BLaER1 treated with 17β-estradiol and CSF1 and Interleukin-3, amounts not matched to agents 10 nM and 100 nM (cell line): ENCODE data around the gene CD36.
A peak's percentile ranks its signal among the peaks of the same experiment; 100 is the strongest.

ENCODE experiments used
- H3K27ac ChIP-seq, 11 experiments: shearing (Covaris generic); formaldehyde crosslinking; 2 replicates each; pipeline ENCODE4 v1.8.1; 2022
- H3K27me3 ChIP-seq, 11 experiments: shearing (Covaris generic); formaldehyde crosslinking; 2 replicates each; pipeline ENCODE4 v1.8.1; 2022
- H3K36me3 ChIP-seq, 11 experiments: shearing (Covaris generic); formaldehyde crosslinking; 2 replicates each; pipeline ENCODE4 v1.8.1; 2022
- H3K4me1 ChIP-seq, 10 experiments: shearing (Covaris generic); formaldehyde crosslinking; 2 replicates each; pipeline ENCODE4 v1.8.1; 2022
- H3K4me2 ChIP-seq, 11 experiments: shearing (Covaris generic); formaldehyde crosslinking; 2 replicates each; pipeline ENCODE4 v1.8.1; 2022
- H3K4me3 ChIP-seq, 10 experiments: shearing (Covaris generic); formaldehyde crosslinking; 2 replicates each; pipeline ENCODE4 v1.8.1; 2022
- H3K9ac ChIP-seq, 11 experiments: shearing (Covaris generic); formaldehyde crosslinking; 2 replicates each; pipeline ENCODE4 v1.8.1; 2022
- H3K9me3 ChIP-seq, 11 experiments: shearing (Covaris generic); formaldehyde crosslinking; replicated peaks in 1 of 11; 2 replicates each; pipeline ENCODE4 v1.8.1; 2022
- H4K20me1 ChIP-seq, 11 experiments: shearing (Covaris generic); formaldehyde crosslinking; 2 replicates each; pipeline ENCODE4 v1.8.1; 2022
- Cebpa-rat ChIP-seq, 11 experiments: shearing (Covaris generic); IDR thresholded peaks; 2 replicates each; pipeline ENCODE4 v1.8.1; 2022

The CD36 gene

DNA sequence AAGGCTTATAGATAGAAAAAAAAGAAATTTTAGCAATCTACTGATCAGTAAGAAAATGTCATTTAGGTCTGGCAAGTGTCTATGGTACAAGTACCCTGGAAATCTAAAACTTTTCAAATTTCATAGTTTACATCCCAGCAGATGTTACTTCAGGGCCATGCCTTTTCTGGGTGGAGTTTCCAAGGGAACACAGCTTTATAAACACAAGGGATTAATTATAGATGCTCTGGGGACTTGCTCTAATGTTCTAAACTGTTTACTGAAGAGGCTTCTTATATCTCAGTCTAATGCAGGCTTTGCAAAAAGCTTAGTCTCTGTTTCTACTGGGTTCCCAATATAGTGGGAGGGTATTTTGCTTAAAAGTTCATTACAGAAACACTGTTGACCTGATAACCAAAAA, 3.1 kb downstream of the CD36 start:
- TF ChIP-seq Cebpa-rat (IDR thresholded peaks at IDR 0.05), result no peak
- Histone ChIP-seq H3K27ac (peak overlapping the region in 4 of 11 experiments; percentile 1 to 85 (median 18); a peak in 4 of 22 replicates), H3K4me1 (peaks cover 0 to 59% (median 12%) of the 10 kb centered on the region in 10 experiments; a peak in 11 of 20 replicates), H3K27me3 (no peaks in the 10 kb centered on the region), H3K36me3 (peaks cover 0 to 17% (median 0%) of the 10 kb centered on the region in 11 experiments; a peak in 6 of 22 replicates), H4K20me1 (peaks cover 0 to 49% (median 0%) of the 10 kb centered on the region in 11 experiments; a peak in 3 of 22 replicates), H3K9me3 (peaks cover 0 to 8% (median 4%) of the 10 kb centered on the region in 11 experiments; a peak in 5 of 22 replicates), H3K4me3 (peak overlapping the region in 3 of 10 experiments; percentile 55 to 59 (median 57); a peak in 6 of 20 replicates), H3K4me2 (peak overlapping the region in 4 of 11 experiments; percentile 45 to 84 (median 62); a peak in 7 of 22 replicates), H3K9ac (peak overlapping the region in 2 of 11 experiments; percentile 50 to 52; a peak in 2 of 22 replicates)

- peak overlapping the region in 4 of 11 experiments; percentile 35 to 84 (median 62); a peak in 7 of 22 replicates for H3K4me2 ChIP-seq
- H3K4me3 ChIP-seq, result peak overlapping the region in 1 of 10 experiments; percentile 1; a peak in 1 of 20 replicates
- H3K27ac ChIP-seq, result no peak overlapping the region
- peaks cover 0 to 46% (median 6%) of the 10 kb centered on the region in 10 experiments; a peak in 10 of 20 replicates for H3K4me1 ChIP-seq
- H3K36me3 ChIP-seq, result peaks cover 0 to 29% (median 0%) of the 10 kb centered on the region in 11 experiments; a peak in 6 of 22 replicates
- H4K20me1 ChIP-seq, result peaks cover 0 to 62% (median 0%) of the 10 kb centered on the region in 11 experiments; a peak in 3 of 22 replicates
- no peaks in the 10 kb centered on the region for H3K27me3 ChIP-seq
- H3K9ac ChIP-seq, result no peak overlapping the region
- TF ChIP-seq Cebpa-rat (IDR thresholded peaks at IDR 0.05), result no peak
- peaks cover 0 to 8% (median 4%) of the 10 kb centered on the region in 11 experiments; a peak in 5 of 22 replicates for H3K9me3 ChIP-seq
Observed at GRCh38 chr7:80642871-80643270, 4.4 kb downstream of the CD36 start.

DNA sequence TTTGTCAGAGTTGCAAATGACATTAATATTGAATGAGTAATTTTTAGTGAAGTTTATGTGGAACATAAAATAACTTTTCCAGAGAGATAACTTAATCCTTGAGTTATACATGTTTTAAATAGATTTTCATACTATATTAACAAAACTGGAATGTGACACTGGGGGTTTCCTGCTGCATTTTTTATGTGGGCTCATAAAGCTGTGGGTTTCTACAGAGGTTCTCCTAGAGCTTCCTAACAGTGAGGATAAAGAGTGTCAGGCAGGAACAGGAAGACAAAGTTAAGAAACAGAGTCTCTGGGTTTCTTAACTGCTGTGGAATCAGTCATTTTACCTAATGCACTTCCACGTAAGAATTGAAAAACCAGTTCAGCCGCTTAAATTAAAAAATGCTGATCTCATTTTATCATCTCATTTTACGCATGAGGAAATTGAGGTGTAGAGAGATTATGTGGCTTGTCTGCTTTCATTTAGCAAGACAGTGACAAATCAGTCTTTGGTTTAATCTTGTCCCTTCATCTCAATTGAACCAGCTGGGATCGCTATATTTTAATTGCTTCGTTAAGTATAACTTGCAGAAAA, 5.0 kb downstream of the CD36 start:
- Histone ChIP-seq H3K9ac (no peak overlapping the region), H4K20me1 (peaks cover 0 to 63% (median 0%) of the 10 kb centered on the region in 11 experiments; a peak in 3 of 22 replicates), H3K4me3 (no peak overlapping the region), H3K27me3 (no peaks in the 10 kb centered on the region), H3K4me1 (peaks cover 0 to 42% (median 2%) of the 10 kb centered on the region in 10 experiments; a peak in 9 of 20 replicates), H3K36me3 (peaks cover 0 to 34% (median 0%) of the 10 kb centered on the region in 11 experiments; a peak in 6 of 22 replicates), H3K4me2 (peak overlapping the region in 4 of 11 experiments; percentile 35 to 84 (median 62); a peak in 7 of 22 replicates), H3K9me3 (peaks cover 0 to 8% (median 4%) of the 10 kb centered on the region in 11 experiments; a peak in 5 of 22 replicates), H3K27ac (no peak overlapping the region; a peak in 1 of 22 replicates)
- no peak for TF ChIP-seq Cebpa-rat (IDR thresholded peaks at IDR 0.05)

DNA sequence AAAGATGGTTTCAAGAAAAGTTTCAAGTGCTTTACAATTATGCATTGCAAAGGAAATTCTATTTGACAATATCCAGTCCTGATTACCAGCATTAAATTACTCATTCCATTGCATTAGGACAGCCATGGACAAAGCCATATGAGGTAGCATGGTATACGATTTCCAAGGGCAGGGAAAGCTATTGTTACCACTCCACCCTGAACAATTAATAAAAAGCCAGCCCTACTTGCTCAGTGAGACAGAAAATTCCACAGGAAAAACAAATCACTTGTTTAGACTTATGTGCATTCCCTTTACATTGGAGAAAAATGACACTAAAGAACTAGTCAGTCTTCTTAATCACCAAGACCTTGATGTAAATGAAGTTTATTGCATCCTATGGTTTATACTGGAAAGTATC, 5.6 kb downstream of the CD36 start:
- H3K27me3 ChIP-seq, result no peaks in the 10 kb centered on the region
- no peak overlapping the region for H3K4me3 ChIP-seq
- peaks cover 0 to 41% (median 0%) of the 10 kb centered on the region in 10 experiments; a peak in 8 of 20 replicates for H3K4me1 ChIP-seq
- H3K27ac ChIP-seq, result no peak overlapping the region
- H3K4me2 ChIP-seq, result peak overlapping the region in 4 of 11 experiments; percentile 35 to 84 (median 62); a peak in 6 of 22 replicates
- peaks cover 0 to 8% (median 4%) of the 10 kb centered on the region in 11 experiments; a peak in 5 of 22 replicates for H3K9me3 ChIP-seq
- TF ChIP-seq Cebpa-rat (IDR thresholded peaks at IDR 0.05), result no peak
- H3K36me3 ChIP-seq, result peaks cover 0 to 39% (median 0%) of the 10 kb centered on the region in 11 experiments; a peak in 6 of 22 replicates
- peaks cover 0 to 63% (median 0%) of the 10 kb centered on the region in 11 experiments; a peak in 3 of 22 replicates for H4K20me1 ChIP-seq
- no peak overlapping the region for H3K9ac ChIP-seq

GRCh38 chr7:80646083-80646865, 7.8 kb downstream of the CD36 start:
- Histone ChIP-seq H3K27me3 (no peaks in the 10 kb centered on the region), H3K4me2 (no peak overlapping the region), H3K4me1 (peaks cover 0 to 31% (median 0%) of the 10 kb centered on the region in 10 experiments; a peak in 8 of 20 replicates), H3K4me3 (no peak overlapping the region), H3K9me3 (no peaks in the 10 kb centered on the region), H3K9ac (no peak overlapping the region), H4K20me1 (peaks cover 0 to 80% (median 0%) of the 10 kb centered on the region in 11 experiments; a peak in 3 of 22 replicates), H3K27ac (no peak overlapping the region), H3K36me3 (peaks cover 0 to 61% (median 0%) of the 10 kb centered on the region in 11 experiments; a peak in 6 of 22 replicates)
- no peak for TF ChIP-seq Cebpa-rat (IDR thresholded peaks at IDR 0.05)

- no peaks in the 10 kb centered on the region for H3K9me3 ChIP-seq
- TF ChIP-seq Cebpa-rat (IDR thresholded peaks at IDR 0.05), result no peak
- no peak overlapping the region for H3K4me3 ChIP-seq
- H4K20me1 ChIP-seq, result peaks cover 0 to 79% (median 0%) of the 10 kb centered on the region in 11 experiments; a peak in 3 of 22 replicates
- no peak overlapping the region for H3K4me2 ChIP-seq
- no peak overlapping the region for H3K9ac ChIP-seq
- peaks cover 0 to 19% (median 0%) of the 10 kb centered on the region in 10 experiments; a peak in 6 of 20 replicates for H3K4me1 ChIP-seq
- no peaks in the 10 kb centered on the region for H3K27me3 ChIP-seq
- H3K27ac ChIP-seq, result no peak overlapping the region
- peaks cover 0 to 70% (median 0%) of the 10 kb centered on the region in 11 experiments; a peak in 6 of 22 replicates for H3K36me3 ChIP-seq
Observed at GRCh38 chr7:80647436-80647835, 9.0 kb downstream of the CD36 start.

- Histone ChIP-seq H3K9ac (no peak overlapping the region), H3K4me2 (no peak overlapping the region), H3K27ac (no peak overlapping the region), H3K4me3 (no peak overlapping the region), H3K9me3 (no peaks in the 10 kb centered on the region), H4K20me1 (peaks cover 0 to 79% (median 0%) of the 10 kb centered on the region in 11 experiments; a peak in 3 of 22 replicates), H3K4me1 (peaks cover 0 to 12% (median 0%) of the 10 kb centered on the region in 10 experiments; a peak in 6 of 20 replicates), H3K36me3 (peaks cover 0 to 77% (median 0%) of the 10 kb centered on the region in 11 experiments; a peak in 6 of 22 replicates), H3K27me3 (no peaks in the 10 kb centered on the region)
- TF ChIP-seq Cebpa-rat (IDR thresholded peaks at IDR 0.05), result no peak
Observed at GRCh38 chr7:80648031-80648600, 9.7 kb downstream of the CD36 start.

- no peak for TF ChIP-seq Cebpa-rat (IDR thresholded peaks at IDR 0.05)
- no peaks in the 10 kb centered on the region for H3K9me3 ChIP-seq
- H3K27ac ChIP-seq, result no peak overlapping the region
- no peak overlapping the region for H3K9ac ChIP-seq
- H3K27me3 ChIP-seq, result no peaks in the 10 kb centered on the region
- peaks cover 0 to 3% (median 0%) of the 10 kb centered on the region in 10 experiments; a peak in 6 of 20 replicates for H3K4me1 ChIP-seq
- no peak overlapping the region for H3K4me3 ChIP-seq
- peaks cover 0 to 86% (median 0%) of the 10 kb centered on the region in 11 experiments; a peak in 6 of 22 replicates for H3K36me3 ChIP-seq
- no peak overlapping the region for H3K4me2 ChIP-seq
- H4K20me1 ChIP-seq, result peaks cover 0 to 71% (median 0%) of the 10 kb centered on the region in 11 experiments; a peak in 3 of 22 replicates
Observed at GRCh38 chr7:80649011-80649410, 10.6 kb downstream of the CD36 start.
